Colon (tissue), 2 donors: ENCODE data around the gene ST3GAL4.

Source experiments
- FAIRE-seq: peaks from 2 replicates; lab custom pipeline; 2012; peaks lifted over from hg19 to GRCh38; lab: Jason Lieb, UNC
- donor health status: control.
- donor health status: control.

Gene ST3GAL4

GRCh38 chr11:126408901-126409619 is 53.6 kb downstream of the ST3GAL4 start:
- FAIRE-seq: no peak

- FAIRE-seq: no peak
These were observed 54.1 kb downstream of the ST3GAL4 start for GRCh38 chr11:126409620-126409985.

DNA sequence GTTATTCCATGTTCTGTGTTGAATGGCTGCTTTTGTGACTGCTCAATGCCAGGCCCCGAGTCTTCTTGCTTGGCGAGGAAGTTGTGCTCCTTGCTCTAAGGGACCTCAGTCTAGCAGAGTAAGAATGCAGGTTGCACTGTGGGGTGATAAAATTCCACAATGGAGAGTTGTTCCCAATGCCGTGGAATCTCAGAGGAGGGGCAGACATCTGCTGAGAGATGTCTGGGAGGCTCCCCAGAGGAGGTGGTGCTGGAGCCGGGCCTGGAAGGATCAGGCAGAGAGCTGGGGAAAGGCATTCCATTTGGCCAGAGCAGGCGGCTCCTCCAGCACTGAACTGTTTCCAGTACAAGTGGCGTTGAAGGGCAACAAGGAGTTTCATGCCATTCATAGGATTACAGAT is 55.2 kb downstream of the ST3GAL4 start:
- FAIRE-seq: no peak

- no peak for FAIRE-seq
These were observed 56.5 kb downstream of the ST3GAL4 start for GRCh38 chr11:126411971-126412381.

DNA sequence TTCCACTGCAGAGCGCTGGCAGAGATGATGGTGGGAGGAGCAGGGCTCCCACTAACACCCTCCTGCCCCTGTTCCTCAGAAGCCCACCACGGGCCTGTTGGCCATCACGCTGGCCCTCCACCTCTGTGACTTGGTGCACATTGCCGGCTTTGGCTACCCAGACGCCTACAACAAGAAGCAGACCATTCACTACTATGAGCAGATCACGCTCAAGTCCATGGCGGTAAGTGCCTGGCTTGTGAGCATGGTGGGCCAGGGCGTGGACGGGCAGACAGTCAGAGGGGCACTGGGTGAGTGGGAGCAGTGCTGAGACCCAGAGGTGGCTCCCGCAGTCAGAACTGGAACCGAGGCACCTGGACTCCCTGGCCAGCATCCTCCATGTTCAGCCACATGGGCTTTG is 57.9 kb downstream of the ST3GAL4 start:
- no peak for FAIRE-seq

- no peak for FAIRE-seq
These were observed 58.4 kb downstream of the ST3GAL4 start for GRCh38 chr11:126413843-126414405.

- no peak for FAIRE-seq
These were observed 59.1 kb downstream of the ST3GAL4 start for GRCh38 chr11:126414615-126415014.

DNA sequence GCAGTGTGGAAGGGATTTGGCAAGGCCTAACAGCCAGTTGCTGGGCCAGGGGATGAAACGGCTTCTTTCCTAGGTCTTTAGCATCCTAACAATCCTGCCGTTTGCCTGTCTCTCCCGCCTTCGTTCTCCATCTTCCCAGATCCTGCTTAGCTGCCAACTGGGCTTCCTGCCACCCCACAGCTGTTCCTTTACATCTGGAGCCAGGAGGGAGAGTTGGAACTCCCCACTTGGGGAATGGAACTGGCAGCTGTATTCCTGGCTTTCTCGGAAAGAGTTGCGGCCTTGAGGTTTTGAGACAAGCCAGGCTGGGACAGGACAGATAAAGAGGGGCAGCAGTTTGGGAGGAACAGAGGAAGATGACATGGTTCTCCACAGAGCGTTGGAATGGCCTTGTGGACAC is 59.6 kb downstream of the ST3GAL4 start:
- no peak for FAIRE-seq

DNA sequence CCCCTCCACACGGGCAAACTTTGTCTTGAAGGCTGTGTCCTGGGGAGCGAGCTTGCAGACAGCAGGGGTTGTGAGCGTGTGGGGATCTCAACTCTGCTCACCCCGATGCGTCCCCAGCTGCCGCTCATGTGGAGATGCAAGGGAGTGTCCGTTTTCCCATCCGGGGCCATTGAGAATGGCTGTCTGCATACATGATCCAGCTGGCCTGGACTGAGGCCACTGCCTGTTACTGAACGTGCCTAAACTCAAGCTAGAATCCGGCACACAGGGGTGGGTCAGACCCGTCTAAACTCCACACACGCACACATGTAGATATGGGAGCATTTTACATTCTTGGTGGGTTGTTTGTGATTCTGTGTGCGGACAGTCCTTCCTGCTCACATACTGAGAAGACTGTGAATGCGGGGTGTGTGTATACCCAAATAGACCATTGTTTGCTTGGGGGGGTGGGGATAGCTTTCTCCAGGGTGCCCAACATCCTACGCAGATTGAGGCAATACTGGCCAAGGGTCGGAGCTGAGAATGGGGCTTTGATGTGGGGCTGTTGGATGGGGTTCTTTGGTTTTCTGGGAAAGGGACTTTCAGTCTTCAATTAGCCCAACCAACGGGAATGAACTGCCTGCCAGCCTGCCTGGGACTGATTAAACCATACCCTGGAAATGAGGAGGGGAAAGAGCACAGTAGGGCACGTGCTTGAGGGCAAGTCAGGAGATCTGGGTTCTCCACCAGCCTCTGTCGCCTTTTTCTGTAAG is 60.4 kb downstream of the ST3GAL4 start:
- no peak for FAIRE-seq

DNA sequence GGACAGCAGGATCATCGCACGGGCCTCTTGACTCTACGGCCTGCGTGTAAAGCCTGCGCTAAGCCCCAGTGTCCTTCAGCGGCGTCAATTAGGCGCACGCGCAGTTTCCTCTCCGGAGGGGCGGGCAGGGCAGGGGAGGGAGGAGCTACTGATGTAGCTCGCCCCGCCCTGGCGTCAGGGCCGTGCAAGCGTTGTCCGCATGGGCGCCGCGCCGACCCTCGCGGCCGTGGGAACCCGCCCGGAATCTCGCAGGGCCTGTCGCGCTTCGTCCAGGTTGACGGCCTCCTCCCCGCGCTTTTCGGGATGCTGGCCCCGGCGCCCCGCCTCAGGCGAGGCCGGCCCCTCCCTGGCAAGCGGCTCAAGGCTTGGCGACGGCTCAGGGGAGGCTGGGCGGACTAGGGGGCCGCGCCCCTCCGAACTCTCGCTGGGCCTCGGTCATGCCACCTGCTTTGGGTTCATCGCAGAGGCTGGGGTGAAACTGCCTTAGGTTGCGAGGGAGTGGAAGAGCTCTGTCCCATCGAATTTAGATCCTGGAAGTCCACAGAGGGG is 61.1 kb downstream of the ST3GAL4 start:
- no peak for FAIRE-seq

DNA sequence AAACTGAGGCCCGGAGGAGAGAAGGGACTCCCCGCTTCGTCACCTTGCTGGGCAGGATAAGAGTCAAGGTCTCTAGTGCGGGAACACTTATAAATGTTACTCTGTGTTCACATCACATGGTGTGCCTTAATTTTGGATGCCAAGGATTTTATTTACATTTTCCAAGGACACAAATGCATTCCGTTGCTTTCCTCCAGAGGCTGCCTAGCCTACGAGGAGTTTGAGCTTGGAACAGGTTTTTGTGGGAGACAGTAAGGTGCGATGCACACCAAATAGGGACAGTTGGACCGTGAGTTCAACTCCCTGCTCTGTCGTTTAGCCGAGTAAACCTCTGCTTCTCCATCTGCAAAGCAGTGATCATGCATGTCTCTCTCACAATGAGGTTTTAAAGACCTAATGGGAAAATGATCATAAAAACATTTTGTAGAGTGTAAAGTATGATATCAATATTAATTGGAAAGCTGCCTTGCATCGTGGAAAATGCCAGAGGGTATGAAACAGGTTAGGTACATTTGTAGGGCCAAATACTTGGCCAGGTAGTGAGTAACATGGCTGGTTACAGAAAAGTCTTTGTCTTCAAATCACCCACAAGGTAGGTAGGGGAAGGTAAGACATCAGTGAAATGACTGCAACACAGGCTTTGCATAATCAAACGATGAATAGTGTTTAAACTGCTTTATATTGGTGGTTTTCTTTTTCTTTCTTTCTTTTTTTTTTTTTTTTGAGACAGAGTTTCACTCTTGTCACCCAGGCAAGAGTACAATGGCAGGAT is 61.8 kb downstream of the ST3GAL4 start:
- no peak for FAIRE-seq

DNA sequence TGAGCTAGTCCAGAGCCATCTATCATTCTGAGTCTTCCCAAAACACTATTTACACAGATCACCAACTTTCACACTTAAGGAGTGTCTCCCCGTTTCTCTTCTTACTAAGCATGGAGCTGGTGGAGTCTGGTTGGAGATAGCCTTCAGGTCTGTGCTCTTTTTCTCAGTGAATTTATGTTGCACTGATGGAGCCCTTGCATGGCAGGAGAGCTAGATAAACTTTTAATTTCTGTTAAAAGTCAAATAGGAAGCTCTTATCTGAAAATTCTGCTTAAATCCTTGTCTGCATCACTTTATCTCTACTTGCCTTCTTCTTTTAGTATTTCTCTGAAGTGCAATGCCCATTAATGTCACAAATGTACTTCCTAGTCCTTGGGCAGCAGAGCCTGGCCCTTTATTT is 63.4 kb downstream of the ST3GAL4 start:
- FAIRE-seq: no peak

GRCh38 chr11:126419801-126420697 is 64.6 kb downstream of the ST3GAL4 start:
- no peak for FAIRE-seq

GRCh38 chr11:126420698-126421256 is 65.3 kb downstream of the ST3GAL4 start:
- FAIRE-seq: no peak

DNA sequence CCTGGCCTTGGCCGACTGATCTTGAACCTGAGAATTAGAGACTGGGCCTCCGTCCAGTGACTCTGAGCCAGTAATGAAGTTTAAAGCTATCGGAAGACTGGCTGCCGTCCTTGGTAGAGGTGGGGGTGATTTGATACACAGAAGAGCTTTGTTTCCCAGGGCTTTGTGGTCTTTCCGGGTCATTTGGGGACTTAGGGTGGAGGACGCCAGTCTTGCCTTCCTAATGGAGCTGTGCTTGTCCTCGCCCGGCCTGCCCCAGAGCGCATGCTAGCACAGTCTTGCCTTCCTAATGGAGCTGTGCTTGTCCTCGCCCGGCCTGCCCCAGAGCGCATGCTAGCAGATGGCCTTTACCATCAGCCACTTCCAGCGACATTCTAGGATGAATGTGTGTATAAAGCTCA is 65.8 kb downstream of the ST3GAL4 start:
- no peak for FAIRE-seq

GRCh38 chr11:126422446-126422845 is 67.0 kb downstream of the ST3GAL4 start:
- FAIRE-seq: no peak

DNA sequence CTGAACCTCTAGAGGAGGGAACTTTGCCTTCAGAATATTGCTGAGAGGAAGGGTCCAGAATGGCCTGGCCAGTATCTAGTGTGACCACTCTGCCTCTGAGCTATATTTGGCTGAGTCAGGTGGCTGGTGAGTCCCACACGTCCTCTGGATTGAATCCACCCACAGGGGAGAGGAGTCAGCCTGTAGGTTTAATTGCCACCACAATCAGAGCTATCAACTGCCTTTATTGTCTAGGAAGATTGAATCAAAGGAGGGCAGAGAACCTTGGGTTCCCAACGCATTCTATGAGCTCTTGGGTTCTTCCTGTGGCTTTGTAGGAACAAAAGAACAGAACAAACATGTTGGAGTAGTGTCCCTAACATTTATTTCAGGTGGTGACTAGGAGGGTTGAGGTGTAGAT is 67.7 kb downstream of the ST3GAL4 start:
- no peak for FAIRE-seq

- no peak for FAIRE-seq
These were observed 68.3 kb downstream of the ST3GAL4 start for GRCh38 chr11:126423743-126424142.

GRCh38 chr11:126424471-126425039 is 69.1 kb downstream of the ST3GAL4 start:
- no peak for FAIRE-seq

- FAIRE-seq: no peak
These were observed 70.6 kb downstream of the ST3GAL4 start for GRCh38 chr11:126426106-126426505.
